IMR-90 (cell line): ENCODE results near the gene ATP8B4. TPM values are rescaled to one million over a fixed set of nuclear protein-coding genes. Genes with fewer than 3 reads are reported as not detected.

ENCODE experiments used
- ATAC-seq: fragments of 200-7000 bp; cut with Tn5 transposase; 2 replicates; pipeline ENCODE4 v1.9.1; 2020; ENCODE audit warnings: low read depth, mild to moderate bottlenecking, moderate library complexity
- BruUV-seq: library from RNA; stranded (reverse); fragments of 400-500 nt; replicated peaks from 2 replicates; lab custom pipeline; 2021; lab: Mats Ljungman, UMichigan
- CTCF ChIA-PET: fragments of 300-600 bp; formaldehyde crosslinking; extraction: SDS; loops from one replicate; lab custom pipeline; 2021; ENCODE audit warnings: antibody characterized with exemption; lab: Yijun Ruan, JAX
- POLR2A ChIA-PET: fragments of 300-600 bp; sonication (Branson Sonifier 250); formaldehyde crosslinking; loops from one replicate; lab custom pipeline; 2022; ENCODE audit warnings: antibody characterized with exemption; ENCODE audit not compliant: unreplicated experiment; lab: Charles Lee
- DNase-seq: peaks from one replicate; pipeline ENCODE4 v3.0.0; 2013
- H2AFZ ChIP-seq: replicated peaks from 2 replicates; pipeline ENCODE3; 2013; ENCODE audit warnings: low read length, mild to moderate bottlenecking; ENCODE audit not compliant: poor library complexity
- H2AK5ac ChIP-seq: 2 replicates; pipeline ENCODE4 v1.6.1; 2013; ENCODE audit warnings: low read depth, low read length, inconsistent platforms
- H2AK9ac ChIP-seq: replicated peaks from 2 replicates; pipeline ENCODE3; 2013; ENCODE audit warnings: mild to moderate bottlenecking, low read depth, low read length, moderate library complexity; ENCODE audit not compliant: poor library complexity
- H2BK120ac ChIP-seq: 2 replicates; pipeline ENCODE4 v1.6.1; 2013; ENCODE audit warnings: low read depth, low read length, inconsistent platforms
- H2BK15ac ChIP-seq: 3 replicates; pipeline ENCODE4 v1.6.1; 2013; ENCODE audit warnings: low read depth, low read length, inconsistent platforms
- H2BK20ac ChIP-seq: 2 replicates; pipeline ENCODE4 v1.6.1; 2013; ENCODE audit warnings: low read depth, mild to moderate bottlenecking, inconsistent platforms, low read length, moderate library complexity
- H2BK5ac ChIP-seq: 2 replicates; pipeline ENCODE4 v1.6.1; 2013; ENCODE audit warnings: mild to moderate bottlenecking, low read depth, low read length, inconsistent platforms; ENCODE audit not compliant: poor library complexity, severe bottlenecking
- H3K14ac ChIP-seq: replicated peaks from 2 replicates; pipeline ENCODE4 v1.6.1; 2013; ENCODE audit warnings: low read depth, low read length, inconsistent platforms
- H3K18ac ChIP-seq: 2 replicates; pipeline ENCODE4 v1.6.1; 2013; ENCODE audit warnings: low read depth, low read length, control low read depth
- H3K23ac ChIP-seq: 2 replicates; pipeline ENCODE4 v1.6.1; 2013; ENCODE audit warnings: low read depth, low read length, inconsistent platforms
- H3K27ac ChIP-seq: 2 replicates; pipeline ENCODE4 v1.5.1; 2013; ENCODE audit warnings: mild to moderate bottlenecking, control low read depth, low read length; ENCODE audit not compliant: insufficient read depth
- H3K27me3 ChIP-seq: 2 replicates; pipeline ENCODE4 v1.6.1; 2013; ENCODE audit warnings: low read length; ENCODE audit not compliant: control insufficient read depth, insufficient read depth
- H3K36me3 ChIP-seq: 2 replicates; pipeline ENCODE4 v1.6.1; 2013; ENCODE audit warnings: low read length, mixed read lengths; ENCODE audit not compliant: control insufficient read depth, insufficient read depth
- H3K4ac ChIP-seq: 2 replicates; pipeline ENCODE4 v1.6.1; 2013; ENCODE audit warnings: low read depth, low read length, inconsistent platforms
- H3K4me1 ChIP-seq: 2 replicates; pipeline ENCODE4 v1.6.1; 2013; ENCODE audit warnings: low read length, mixed read lengths; ENCODE audit not compliant: control insufficient read depth, insufficient read depth
- H3K4me2 ChIP-seq: 2 replicates; pipeline ENCODE4 v1.6.1; 2013; ENCODE audit warnings: low read depth, mild to moderate bottlenecking, control low read depth, low read length, moderate library complexity
- H3K4me3 ChIP-seq: 2 replicates; pipeline ENCODE4 v1.5.1; 2013; ENCODE audit warnings: low read depth, mild to moderate bottlenecking, control low read depth, low read length, moderate library complexity; ENCODE audit not compliant: insufficient read depth
- H3K56ac ChIP-seq: 2 replicates; pipeline ENCODE4 v1.6.1; 2013; ENCODE audit warnings: low read length, inconsistent platforms; ENCODE audit not compliant: insufficient read depth; ENCODE audit errors: extremely low read depth
- H3K79me1 ChIP-seq, 2 experiments: 2 replicates each; pipeline ENCODE4 v1.6.1; 2013; ENCODE audit warnings: low read length in 2 of 2, inconsistent platforms in 1 of 2, low read depth in 1 of 2
- H3K9ac ChIP-seq: 2 replicates; pipeline ENCODE4 v1.6.1; 2013; ENCODE audit warnings: low read depth, low read length, control low read depth
- H3K9me1 ChIP-seq: 2 replicates; pipeline ENCODE4 v1.6.1; 2013; ENCODE audit warnings: low read length, inconsistent platforms; ENCODE audit not compliant: insufficient read depth
- H3K9me3 ChIP-seq: 2 replicates; pipeline ENCODE4 v1.6.1; 2013; ENCODE audit warnings: low read length; ENCODE audit not compliant: control insufficient read depth, insufficient read depth
- H4K20me1 ChIP-seq: 2 replicates; pipeline ENCODE4 v1.6.1; 2013; ENCODE audit warnings: low read length, inconsistent platforms; ENCODE audit not compliant: insufficient read depth
- H4K5ac ChIP-seq: 2 replicates; pipeline ENCODE4 v1.6.1; 2013; ENCODE audit warnings: mild to moderate bottlenecking, low read depth, low read length, control low read depth
- H4K8ac ChIP-seq, 2 experiments: 2 replicates each; pipeline ENCODE4 v1.6.1; 2013; ENCODE audit warnings: low read depth in 2 of 2, low read length in 2 of 2, control low read depth in 1 of 2, inconsistent platforms in 1 of 2
- H4K91ac ChIP-seq: 2 replicates; pipeline ENCODE4 v1.6.1; 2013; ENCODE audit warnings: low read depth, low read length, inconsistent platforms; ENCODE audit not compliant: insufficient read depth
- BHLHE40 ChIP-seq: fragments of 150-350 bp; IDR thresholded peaks from 2 replicates; pipeline ENCODE4 v1.6.1; 2016; ENCODE audit warnings: mild to moderate bottlenecking, low read depth, low read length
- CEBPB ChIP-seq: IDR thresholded peaks from 2 replicates; pipeline ENCODE4 v1.6.1; 2012; ENCODE audit warnings: low read depth, low read length, improper control_type of control experiment
- CHD1 ChIP-seq: IDR thresholded peaks from 2 replicates; pipeline ENCODE4 v1.6.1; 2012; ENCODE audit warnings: low read depth, low read length, improper control_type of control experiment
- CTCF ChIP-seq: conservative IDR thresholded peaks from 2 replicates; pipeline ENCODE4 v1.5.1; 2012; ENCODE audit warnings: mild to moderate bottlenecking, low read depth, low read length, improper control_type of control experiment
- ELK1 ChIP-seq: fragments of 150-350 bp; IDR thresholded peaks from 2 replicates; pipeline ENCODE4 v1.6.1; 2016; ENCODE audit warnings: low read depth, mild to moderate bottlenecking, low read length, moderate library complexity, borderline replicate concordance
- FOS ChIP-seq: fragments of 150-350 bp; IDR thresholded peaks from 2 replicates; pipeline ENCODE4 v1.6.1; 2016; ENCODE audit warnings: low read depth, low read length
- MAFK ChIP-seq: IDR thresholded peaks from 2 replicates; pipeline ENCODE4 v1.6.1; 2012; ENCODE audit warnings: low read depth, low read length, improper control_type of control experiment
- MAZ ChIP-seq: IDR thresholded peaks from 2 replicates; pipeline ENCODE4 v1.6.1; 2012; ENCODE audit warnings: low read depth, mild to moderate bottlenecking, low read length, improper control_type of control experiment, moderate library complexity, borderline replicate concordance
- MXI1 ChIP-seq: IDR thresholded peaks from 2 replicates; pipeline ENCODE4 v1.6.1; 2012; ENCODE audit warnings: low read depth, mild to moderate bottlenecking, low read length, moderate library complexity, borderline replicate concordance
- NFE2L2 ChIP-seq: fragments of 150-350 bp; IDR thresholded peaks from 2 replicates; pipeline ENCODE4 v1.6.1; 2016; ENCODE audit warnings: low read depth, mild to moderate bottlenecking, low read length
- POLR2A ChIP-seq: IDR thresholded peaks from 2 replicates; pipeline ENCODE4 v1.6.1; 2012; ENCODE audit warnings: mild to moderate bottlenecking, low read depth, low read length
- RAD21 ChIP-seq: IDR thresholded peaks from 2 replicates; pipeline ENCODE4 v1.6.1; 2012; ENCODE audit warnings: low read length, improper control_type of control experiment
- RCOR1 ChIP-seq: IDR thresholded peaks from 2 replicates; pipeline ENCODE4 v1.6.1; 2012; ENCODE audit warnings: mild to moderate bottlenecking, low read length, improper control_type of control experiment; ENCODE audit not compliant: insufficient replicate concordance
- RFX5 ChIP-seq: IDR thresholded peaks from 2 replicates; pipeline ENCODE4 v1.8.0; 2012; ENCODE audit warnings: low read depth, mild to moderate bottlenecking, low read length, moderate library complexity
- SMC3 ChIP-seq: fragments of 150-350 bp; IDR thresholded peaks from 2 replicates; pipeline ENCODE4 v1.6.1; 2016; ENCODE audit warnings: low read depth, mild to moderate bottlenecking, antibody characterized with exemption, low read length, moderate library complexity
- USF2 ChIP-seq: fragments of 150-350 bp; IDR thresholded peaks from 2 replicates; pipeline ENCODE4 v1.6.1; 2017; ENCODE audit warnings: mild to moderate bottlenecking, antibody characterized with exemption, low read length, low read depth
- dilution Hi-C: fragments of 300-500 bp; cut with HindIII; formaldehyde crosslinking; loops from one replicate; pipeline ENCODE4 v1.14.3; 2018; ENCODE audit warnings: low sequenced_read_pairs; ENCODE audit not compliant: unreplicated experiment
- in situ Hi-C: fragments of 300-500 bp; cut with MboI; formaldehyde crosslinking; loops from 3 replicates; pipeline ENCODE4 v1.14.3; 2019; ENCODE audit warnings: low sequenced_read_pairs, inconsistent platforms, mixed read lengths
- intact Hi-C: fragments of 100-400 bp; cut with micrococcal nuclease; formaldehyde crosslinking; loops from 2 replicates; pipeline ENCODE4 v1.10.0; 2022
- polyA plus RNA-seq, 3 experiments: library from polyadenylated mRNA; depleted of rRNA; stranded (reverse); fragments of >200 nt; gene quantifications; 2 replicates each; pipeline ENCODE4 v1.2.3, GENCODE V29; 2012; ENCODE audit warnings: low replicate concordance in 1 of 3
- total RNA-seq: library from RNA; depleted of rRNA; stranded (reverse); fragments of >200 nt; gene quantifications from 2 replicates; pipeline ENCODE4 v1.2.3, GENCODE V29; 2012

The ATP8B4 gene
- total and polyA plus RNA-seq, 2 of the 4 experiments (the other 2 are of a cell fraction) = 0.12 to 0.54 TPM

GRCh38 chr15:49813625-49814024 is 305.4 kb downstream of the ATP8B4 start:
- H2AFZ ChIP-seq = no peak overlapping the region
- no peak overlapping the region for H2AK5ac ChIP-seq
- H3K18ac ChIP-seq = peak overlapping the region; percentile 50
- H3K79me1 ChIP-seq = no peaks in the 10 kb centered on the region
- ATAC-seq (no peak), DNase-seq (no peak)
- H3K4me3 ChIP-seq = no peak overlapping the region
- CTCF ChIA-PET = interaction anchor here (0.6 kb wide), 1 partner anchor 79 kb away, joined by 3 read pairs; no protein-coding TSS in a partner anchor
- H2BK120ac ChIP-seq = no peak overlapping the region
- no peaks in the 10 kb centered on the region for H4K20me1 ChIP-seq
- H3K23ac ChIP-seq = no peak overlapping the region; the same call in 1 of the 2 replicates
- BruUV-seq = no TSS peak
- H3K36me3 ChIP-seq = no peaks in the 10 kb centered on the region
- no peak overlapping the region for H3K56ac ChIP-seq
- no peaks in the 10 kb centered on the region for H3K9me3 ChIP-seq
- H2BK20ac ChIP-seq = no peak overlapping the region
- H4K5ac ChIP-seq = no peak overlapping the region; the same call in 1 of the 2 replicates
- no peak overlapping the region for H3K4me2 ChIP-seq
- TF ChIP-seq SMC3 = no peak
- TF ChIP-seq USF2 = no peak
- no peak for TF ChIP-seq MAFK
- no peak for TF ChIP-seq NFE2L2
- TF ChIP-seq MXI1 = no peak
- TF ChIP-seq CHD1 = no peak
- no peak for TF ChIP-seq CTCF
- no peak for TF ChIP-seq CEBPB
- TF ChIP-seq POLR2A = no peak
- TF ChIP-seq ELK1 = no peak
- no peak for TF ChIP-seq RAD21
- TF ChIP-seq RCOR1 = no peak
- no peak for TF ChIP-seq FOS
- no peak for TF ChIP-seq MAZ
- TF ChIP-seq RFX5 = no peak
- TF ChIP-seq BHLHE40 = no peak
- H4K91ac ChIP-seq = no peak overlapping the region
- in situ Hi-C loops = no loop called here
- dilution Hi-C loops = no loop called here
- no peak overlapping the region for H2BK5ac ChIP-seq
- no peak overlapping the region for H3K9ac ChIP-seq
- no peak overlapping the region for H2BK15ac ChIP-seq
- H3K14ac ChIP-seq = no peak overlapping the region
- 0 out of 2 replicates have a peak, but pooled peaks cover 2% of the 10 kb centered on the region for H3K9me1 ChIP-seq
- peaks cover 10% of the 10 kb centered on the region; the same call in 1 of the 2 replicates for H3K4me1 ChIP-seq
- no peak overlapping the region for H3K27ac ChIP-seq
- H4K8ac ChIP-seq = no peak overlapping the region
- POLR2A ChIA-PET = no interaction called here
- no peaks in the 10 kb centered on the region for H3K27me3 ChIP-seq
- intact Hi-C loops = no loop called here
- no peak overlapping the region for H3K4ac ChIP-seq
- no peak overlapping the region for H2AK9ac ChIP-seq
